HG02763 (cell line): ENCODE results near the gene EFNA4.

Source experiments
- ATAC-seq: cut with Tn5 transposase; IDR thresholded peaks from one replicate; pipeline ENCODE4 v1.9.1; 2021; ENCODE audit warnings: mild to moderate bottlenecking, moderate library complexity; ENCODE audit not compliant: unreplicated experiment

The EFNA4 gene

GRCh38 chr1:155032886-155033285, 30.7 kb upstream of the EFNA4 start:
- ATAC-seq = no peak

GRCh38 chr1:155033524-155033923, 30.0 kb upstream of the EFNA4 start, which contains the start of the genes DCST1 and DCST2:
Gene DCST1, plus strand, starts transcription at chr1:155033824. Its CDS starts 213 bp downstream, at chr1:155034037.
Gene DCST2, minus strand, starts transcription at chr1:155033781. Its CDS starts 80 bp downstream, at chr1:155033701.
- ATAC-seq = no peak

GRCh38 chr1:155034318-155035208, 29.0 kb upstream of the EFNA4 start:
- no peak for ATAC-seq

GRCh38 chr1:155035936-155036335, 27.6 kb upstream of the EFNA4 start:
- no peak for ATAC-seq

- no peak for ATAC-seq
Observed at GRCh38 chr1:155037043-155037442, 26.5 kb upstream of the EFNA4 start.

- no peak for ATAC-seq
Observed at GRCh38 chr1:155037851-155038441, 25.6 kb upstream of the EFNA4 start.

GRCh38 chr1:155038602-155039307, 24.8 kb upstream of the EFNA4 start:
- no peak for ATAC-seq

- ATAC-seq = no peak
Observed at GRCh38 chr1:155039308-155039669, 24.3 kb upstream of the EFNA4 start.

- ATAC-seq = no peak
Observed at GRCh38 chr1:155040358-155041093, 23.0 kb upstream of the EFNA4 start.

GRCh38 chr1:155042789-155043188, 20.8 kb upstream of the EFNA4 start:
- no peak for ATAC-seq

GRCh38 chr1:155043301-155043702, 20.2 kb upstream of the EFNA4 start:
- ATAC-seq = no peak

- ATAC-seq = no peak
Observed at GRCh38 chr1:155043793-155044192, 19.7 kb upstream of the EFNA4 start.

- no peak for ATAC-seq
Observed at GRCh38 chr1:155044365-155044764, 19.2 kb upstream of the EFNA4 start.

GRCh38 chr1:155044812-155045657, 18.5 kb upstream of the EFNA4 start:
- ATAC-seq = no peak

GRCh38 chr1:155048449-155049334, 14.8 kb upstream of the EFNA4 start:
- no peak for ATAC-seq

- ATAC-seq = no peak
Observed at GRCh38 chr1:155049651-155050559, 13.6 kb upstream of the EFNA4 start.

- ATAC-seq = peak; percentile 59
Observed at GRCh38 chr1:155050560-155051341, 12.8 kb upstream of the EFNA4 start, which contains the start of gene ADAM15. Gene ADAM15, plus strand, starts transcription at chr1:155051316. Its CDS starts 71 bp downstream, at chr1:155051387.
